Adipocyte (in vitro differentiated cells): Measurements from ENCODE around the gene TRABD.
"Not testable (repeated sequence)": the region's sequence is repeated elsewhere in the genome, so short reads cannot be mapped to it uniquely, and the experiment has no call there.

Experiments used
- DNase-seq: peaks from one replicate; pipeline ENCODE4 v3.0.0-alpha.2; 2015; ENCODE audit warnings: low read depth
- H3K27me3 ChIP-seq: replicated peaks from 2 replicates; pipeline ENCODE4 v1.7.0; 2013; ENCODE audit warnings: mild to moderate bottlenecking, low read length, moderate library complexity; ENCODE audit not compliant: control insufficient read depth, insufficient read depth
- H3K36me3 ChIP-seq: 2 replicates; pipeline ENCODE4 v1.7.0; 2013; ENCODE audit warnings: low read length, mild to moderate bottlenecking, moderate library complexity; ENCODE audit not compliant: control insufficient read depth, insufficient read depth, severe bottlenecking
- H3K4me1 ChIP-seq: 2 replicates; pipeline ENCODE4 v1.7.0; 2013; ENCODE audit warnings: mild to moderate bottlenecking, low read length, moderate library complexity; ENCODE audit not compliant: control insufficient read depth, insufficient read depth
- H3K4me3 ChIP-seq: 2 replicates; pipeline ENCODE4 v1.7.0; 2013; ENCODE audit warnings: mild to moderate bottlenecking, low read length, moderate library complexity
- H3K9ac ChIP-seq: 2 replicates; pipeline ENCODE4 v1.7.0; 2013; ENCODE audit warnings: mild to moderate bottlenecking, low read length, moderate library complexity
- H3K9me3 ChIP-seq: 2 replicates; pipeline ENCODE4 v1.7.0; 2013; ENCODE audit warnings: mild to moderate bottlenecking, low read length, moderate library complexity; ENCODE audit not compliant: control insufficient read depth

The TRABD gene, protein sequence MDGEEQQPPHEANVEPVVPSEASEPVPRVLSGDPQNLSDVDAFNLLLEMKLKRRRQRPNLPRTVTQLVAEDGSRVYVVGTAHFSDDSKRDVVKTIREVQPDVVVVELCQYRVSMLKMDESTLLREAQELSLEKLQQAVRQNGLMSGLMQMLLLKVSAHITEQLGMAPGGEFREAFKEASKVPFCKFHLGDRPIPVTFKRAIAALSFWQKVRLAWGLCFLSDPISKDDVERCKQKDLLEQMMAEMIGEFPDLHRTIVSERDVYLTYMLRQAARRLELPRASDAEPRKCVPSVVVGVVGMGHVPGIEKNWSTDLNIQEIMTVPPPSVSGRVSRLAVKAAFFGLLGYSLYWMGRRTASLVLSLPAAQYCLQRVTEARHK

GRCh38 chr22:50185375-50186087 lies at the start of gene TRABD:
TSS of gene TRABD (plus strand) at chr22:50185913. CDS start at chr22:50193061, 7,148 bp downstream.
- Histone ChIP-seq H3K4me1 (peaks cover 21% of the 10 kb centered on the region), H3K4me3 (peak within 1 kb of the TSS; percentile 80), H3K9me3 (no peaks in the 10 kb centered on the region), H3K27me3 (no peaks in the 10 kb centered on the region), H3K36me3 (peaks cover 5% of the 10 kb centered on the region), H3K9ac (peak within 1 kb of the TSS; percentile 88)
- DNase-seq, result peak; percentile 97

DNA sequence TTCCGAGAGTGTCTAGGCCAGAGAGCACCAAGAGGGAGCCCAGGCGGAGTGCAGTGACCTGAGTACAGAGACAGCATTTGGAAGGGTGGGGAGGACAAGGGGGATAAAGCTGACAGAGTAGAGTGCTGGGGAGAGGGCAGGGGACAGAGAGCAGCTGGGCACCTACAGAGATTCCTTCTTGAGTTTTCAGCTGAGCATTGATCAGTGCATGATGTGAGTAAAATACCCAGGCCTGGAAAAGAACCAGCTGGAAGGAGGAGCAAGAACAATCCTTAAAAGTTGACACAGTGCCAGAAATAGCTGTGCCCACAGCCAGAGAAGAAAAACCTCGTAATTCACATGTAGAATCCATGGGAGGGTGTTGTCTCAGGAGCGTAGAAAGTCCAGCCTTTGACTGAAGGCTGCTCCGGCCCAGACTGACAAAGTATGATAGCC lies 49.1 kb upstream of the TRABD start:
- Histone ChIP-seq H3K27me3 (peaks cover 2% of the 10 kb centered on the region), H3K36me3 (no peaks in the 10 kb centered on the region), H3K4me3 (no peak overlapping the region), H3K4me1 (no peaks in the 10 kb centered on the region), H3K9ac (no peak overlapping the region), H3K9me3 (peaks cover 4% of the 10 kb centered on the region)
- no peak for DNase-seq

GRCh38 chr22:50137277-50137676 lies 48.4 kb upstream of the TRABD start:
- H3K27me3 ChIP-seq, H3K9me3 ChIP-seq, H3K9ac ChIP-seq, H3K36me3 ChIP-seq, H3K4me3 ChIP-seq, H3K4me1 ChIP-seq, DNase-seq: not testable (repeated sequence)

DNA sequence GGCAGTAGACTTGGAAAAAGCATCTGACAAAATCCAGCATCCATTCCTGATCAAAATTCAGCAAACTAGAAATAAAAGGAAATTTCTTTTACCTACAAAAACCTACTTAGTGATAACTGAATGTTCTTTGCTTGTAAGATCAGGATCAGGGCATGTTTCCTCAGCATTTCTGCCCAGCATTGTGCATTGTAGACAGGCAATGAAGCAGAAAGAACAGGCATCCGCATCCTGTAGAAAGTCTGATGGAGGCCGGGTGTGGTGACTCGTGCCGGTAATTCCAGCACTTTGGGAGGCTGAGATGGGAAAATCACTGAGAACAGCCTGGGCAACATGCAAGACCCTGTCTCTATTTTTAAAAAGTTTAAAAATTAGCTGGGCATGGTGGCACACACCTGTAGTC lies 47.7 kb upstream of the TRABD start:
- Histone ChIP-seq H3K4me3 (no peak overlapping the region), H3K27me3 (peaks cover 16% of the 10 kb centered on the region), H3K9ac (no peak overlapping the region), H3K9me3 (no peaks in the 10 kb centered on the region), H3K36me3 (no peaks in the 10 kb centered on the region), H3K4me1 (no peaks in the 10 kb centered on the region)
- DNase-seq, result no peak

GRCh38 chr22:50138988-50139387 lies 46.7 kb upstream of the TRABD start:
- no peaks in the 10 kb centered on the region for H3K4me1 ChIP-seq
- no peak overlapping the region for H3K9ac ChIP-seq

GRCh38 chr22:50139843-50140415 lies 45.8 kb upstream of the TRABD start:
- no peak for DNase-seq
- no peaks in the 10 kb centered on the region for H3K9me3 ChIP-seq
- H3K9ac ChIP-seq, result no peak overlapping the region
- H3K27me3 ChIP-seq, result peaks cover 24% of the 10 kb centered on the region
- H3K4me1 ChIP-seq, result no peaks in the 10 kb centered on the region
- no peaks in the 10 kb centered on the region for H3K36me3 ChIP-seq
- no peak overlapping the region for H3K4me3 ChIP-seq

More at GRCh38 chr22:50138988-50139387, 46.7 kb upstream of the TRABD start:
- H3K4me3 ChIP-seq, result no peak overlapping the region
- DNase-seq, result no peak
- no peaks in the 10 kb centered on the region for H3K36me3 ChIP-seq
- H3K9me3 ChIP-seq, result no peaks in the 10 kb centered on the region
- H3K27me3 ChIP-seq, result peaks cover 24% of the 10 kb centered on the region

GRCh38 chr22:50140615-50141014 lies 45.1 kb upstream of the TRABD start:
- Histone ChIP-seq H3K36me3 (no peaks in the 10 kb centered on the region), H3K9ac (no peak overlapping the region), H3K9me3 (no peaks in the 10 kb centered on the region), H3K4me1 (no peaks in the 10 kb centered on the region), H3K4me3 (no peak overlapping the region), H3K27me3 (peaks cover 29% of the 10 kb centered on the region)
- DNase-seq, result peak; percentile 19

DNA sequence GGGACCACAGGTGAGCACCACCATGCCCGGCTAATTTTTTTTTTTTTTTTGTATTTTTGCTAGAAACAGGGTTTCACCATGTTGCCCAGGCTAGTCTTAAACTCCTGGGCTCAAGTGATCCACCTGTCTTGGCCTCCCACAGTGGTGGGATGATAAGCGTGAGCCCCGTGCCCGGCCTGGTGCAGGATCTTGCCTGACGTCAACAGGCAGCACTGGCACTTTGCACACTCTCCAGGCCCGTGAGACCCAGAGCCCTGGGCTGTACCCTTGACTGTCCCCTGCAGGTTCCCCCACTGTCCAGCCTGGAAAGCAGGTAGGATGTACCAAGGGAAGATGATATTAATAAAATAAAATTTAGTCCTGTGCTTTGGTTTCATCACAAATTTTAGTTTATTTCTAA lies 44.3 kb upstream of the TRABD start:
- Histone ChIP-seq H3K36me3 (no peaks in the 10 kb centered on the region), H3K4me3 (no peak overlapping the region), H3K4me1 (no peaks in the 10 kb centered on the region), H3K9me3 (no peaks in the 10 kb centered on the region), H3K27me3 (peaks cover 33% of the 10 kb centered on the region), H3K9ac (no peak overlapping the region)
- DNase-seq, result no peak

DNA sequence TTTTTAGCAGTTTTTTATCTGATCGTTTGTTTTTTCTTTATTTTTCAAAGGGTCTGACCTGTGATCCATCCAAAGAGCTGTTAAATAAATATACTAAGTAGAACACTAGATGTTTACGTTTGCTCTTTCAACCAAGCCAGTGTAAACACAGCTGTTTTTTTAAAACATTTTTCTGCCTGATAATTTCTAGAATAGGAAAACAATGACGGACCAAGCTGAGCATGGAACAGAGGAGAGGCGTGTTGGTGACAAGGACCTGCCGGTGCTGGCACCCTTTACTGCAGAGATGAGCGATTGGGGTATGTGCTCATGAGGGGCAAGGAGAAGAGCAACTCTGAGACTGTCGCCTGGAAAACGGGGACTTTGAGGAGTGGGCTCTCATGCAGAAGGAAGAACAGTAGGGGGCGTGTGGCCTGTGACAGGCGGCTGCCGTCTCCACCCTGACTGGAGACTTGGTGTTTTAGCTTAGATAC lies 43.8 kb upstream of the TRABD start:
- no peaks in the 10 kb centered on the region for H3K4me1 ChIP-seq
- H3K4me3 ChIP-seq, result no peak overlapping the region
- H3K36me3 ChIP-seq, result no peaks in the 10 kb centered on the region
- H3K9me3 ChIP-seq, result no peaks in the 10 kb centered on the region
- peaks cover 33% of the 10 kb centered on the region for H3K27me3 ChIP-seq
- no peak overlapping the region for H3K9ac ChIP-seq
- no peak for DNase-seq

DNA sequence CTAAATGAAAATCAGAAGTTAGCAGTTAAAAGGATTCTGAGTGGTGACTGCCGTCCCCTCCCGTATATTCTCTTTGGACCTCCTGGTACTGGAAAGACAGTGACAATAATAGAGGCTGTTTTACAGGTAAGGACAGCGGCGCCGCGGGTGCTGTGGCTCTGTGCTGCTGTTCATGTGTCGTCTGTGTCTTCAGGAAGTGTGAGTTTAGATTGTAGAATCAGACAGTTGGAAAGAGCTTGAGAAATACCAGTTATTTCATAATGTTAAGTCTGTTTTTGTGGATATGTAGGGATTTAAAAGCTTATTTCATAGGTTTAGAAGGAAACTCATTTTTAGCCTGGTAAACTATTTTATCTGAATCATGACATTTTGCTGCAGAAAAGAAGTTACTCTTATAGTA lies 42.6 kb upstream of the TRABD start:
- Histone ChIP-seq H3K4me1 (no peaks in the 10 kb centered on the region), H3K36me3 (no peaks in the 10 kb centered on the region), H3K4me3 (no peak overlapping the region), H3K9ac (no peak overlapping the region), H3K9me3 (no peaks in the 10 kb centered on the region), H3K27me3 (peaks cover 33% of the 10 kb centered on the region)
- DNase-seq, result no peak

DNA sequence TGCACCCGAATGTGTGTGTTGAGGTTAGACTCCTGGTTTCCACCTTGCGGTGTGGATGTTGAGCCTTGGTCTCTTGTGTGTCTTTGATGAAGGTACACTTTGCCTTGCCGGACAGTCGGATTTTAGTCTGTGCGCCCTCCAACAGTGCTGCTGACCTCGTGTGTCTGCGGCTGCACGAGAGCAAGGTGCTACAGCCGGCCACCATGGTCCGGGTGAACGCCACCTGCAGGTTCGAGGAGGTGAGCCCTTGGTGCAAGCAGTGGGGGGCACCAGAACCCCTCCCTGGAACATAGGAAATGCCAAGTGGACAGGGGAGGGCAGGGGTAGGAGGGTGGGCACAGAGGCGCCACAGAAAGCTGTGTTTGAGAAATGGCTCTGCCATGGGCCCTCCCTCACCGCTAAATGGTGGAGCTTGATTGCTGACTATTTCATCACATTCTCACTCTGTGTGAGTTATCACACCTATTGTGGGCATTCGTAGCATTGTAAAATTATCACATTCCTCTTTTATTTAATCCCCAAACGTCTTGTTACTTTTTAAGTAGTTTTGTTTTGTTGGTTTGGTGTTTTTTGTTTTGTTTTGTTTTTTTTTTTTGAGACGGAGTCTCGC lies 41.6 kb upstream of the TRABD start:
- Histone ChIP-seq H3K27me3 (peaks cover 33% of the 10 kb centered on the region), H3K4me1 (no peaks in the 10 kb centered on the region), H3K4me3 (no peak overlapping the region), H3K9ac (no peak overlapping the region), H3K9me3 (no peaks in the 10 kb centered on the region), H3K36me3 (no peaks in the 10 kb centered on the region)
- DNase-seq, result no peak
